ENCODE results near the gene TOMM40.

Gene TOMM40

GRCh38 chr19:44865196-44865767 is 25.8 kb upstream of the TOMM40 start:
- Histone ChIP-seq H3K27ac (replicated peaks; ENCODE audit: low read length) (no peak overlapping the region), H3K79me1 (ENCODE audit: low read depth, low read length) (peaks cover 21% of the 10 kb centered on the region), H3K9me3 (replicated peaks in 1 of 2; ENCODE audit: control insufficient read depth in 2 of 2, insufficient read depth in 1 of 2, low read depth in 1 of 2, low read length in 2 of 2) (no peaks in the 10 kb centered on the region), H2BK12ac (ENCODE audit: low read length) (no peak overlapping the region), H3K36me3 (replicated peaks in 1 of 2; ENCODE audit: control insufficient read depth in 2 of 2, insufficient read depth in 2 of 2, low read length in 2 of 2) (peaks cover 40 to 68% of the 10 kb centered on the region in 2 donors), H3K4ac (ENCODE audit: low read length) (no peak overlapping the region), H3K4me3 (ENCODE audit: low read length in 2 of 2) (peak overlapping the region in 1 of 2 donors; percentile 5), H2AFZ (ENCODE audit: low read length) (no peak overlapping the region), H3K9ac (ENCODE audit: low read depth, low read length, poor library complexity) (no peak overlapping the region), H2BK120ac (ENCODE audit: low read depth, low read length) (peak overlapping the region; percentile 54), H3K27me3 (ENCODE audit: control insufficient read depth in 3 of 3, insufficient read depth in 3 of 3, low read depth in 1 of 3, low read length in 3 of 3) (no peaks in the 10 kb centered on the region), H3K4me2 (ENCODE audit: insufficient read depth, low read length, poor library complexity, severe bottlenecking) (no peak overlapping the region), H2AK5ac (ENCODE audit: low read depth, low read length) (no peak overlapping the region), H2BK5ac (ENCODE audit: low read length) (no peak overlapping the region), H3K4me1 (ENCODE audit: control insufficient read depth in 2 of 2, insufficient read depth in 1 of 2, low read depth in 1 of 2, low read length in 2 of 2) (no peaks in the 10 kb centered on the region), H4K91ac (ENCODE audit: low read depth, low read length, poor library complexity) (no peak overlapping the region), H3K23ac (ENCODE audit: low read depth, low read length, poor library complexity) (peak overlapping the region; percentile 55), H4K8ac (ENCODE audit: low read depth, low read length) (no peak overlapping the region), H3K18ac (ENCODE audit: low read length) (peak overlapping the region; percentile 35), H3K14ac (ENCODE audit: low read length) (no peak overlapping the region), H2BK15ac (ENCODE audit: low read length) (no peak overlapping the region)
- no peak for DNase-seq (ENCODE audit: low spot score)
- no CpG with 5 or more reads among the region's 27 CpGs for WGBS, 2 donors (ENCODE audit: extremely low coverage in 2 of 2, insufficient read length in 2 of 2, insufficient replicate concordance in 1 of 2)

DNA sequence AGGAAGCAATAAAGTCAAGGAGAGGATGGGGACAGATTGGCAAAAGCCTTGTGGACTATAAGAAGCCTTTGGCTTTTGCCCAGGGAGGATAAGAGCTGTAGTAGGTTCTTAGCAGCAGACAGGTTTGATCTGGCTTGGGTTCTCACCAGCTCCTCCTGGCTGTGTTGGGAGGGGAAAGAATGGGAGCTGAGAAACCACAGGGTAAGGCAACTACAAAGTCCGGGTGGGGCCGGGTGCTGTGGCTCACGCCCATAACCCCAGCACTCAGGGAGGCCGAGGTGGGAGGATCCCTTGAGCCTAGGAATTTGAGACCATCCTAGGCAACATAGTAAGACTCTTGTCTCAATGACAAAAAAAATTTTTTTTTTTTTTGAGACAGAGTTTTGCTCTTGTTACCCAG is 24.4 kb upstream of the TOMM40 start:
- H3K4me1 ChIP-seq (ENCODE audit: control insufficient read depth in 2 of 2, insufficient read depth in 1 of 2, low read depth in 1 of 2, low read length in 2 of 2), result no peaks in the 10 kb centered on the region
- H3K9me3 ChIP-seq (replicated peaks in 1 of 2; ENCODE audit: control insufficient read depth in 2 of 2, insufficient read depth in 1 of 2, low read depth in 1 of 2, low read length in 2 of 2), result no peaks in the 10 kb centered on the region
- no peak overlapping the region for H3K4me2 ChIP-seq (ENCODE audit: insufficient read depth, low read length, poor library complexity, severe bottlenecking)
- H3K27ac ChIP-seq (replicated peaks; ENCODE audit: low read length), result no peak overlapping the region
- no peak overlapping the region for H2BK5ac ChIP-seq (ENCODE audit: low read length)
- H3K9ac ChIP-seq (ENCODE audit: low read depth, low read length, poor library complexity), result no peak overlapping the region
- H3K27me3 ChIP-seq (ENCODE audit: control insufficient read depth in 3 of 3, insufficient read depth in 3 of 3, low read depth in 1 of 3, low read length in 3 of 3), result no peaks in the 10 kb centered on the region
- H2BK15ac ChIP-seq (ENCODE audit: low read length), result no peak overlapping the region
- H4K91ac ChIP-seq (ENCODE audit: low read depth, low read length, poor library complexity), result no peak overlapping the region
- H3K18ac ChIP-seq (ENCODE audit: low read length), result no peak overlapping the region
- H3K14ac ChIP-seq (ENCODE audit: low read length), result no peak overlapping the region
- peaks cover 36 to 68% of the 10 kb centered on the region in 2 donors for H3K36me3 ChIP-seq (replicated peaks in 1 of 2; ENCODE audit: control insufficient read depth in 2 of 2, insufficient read depth in 2 of 2, low read length in 2 of 2)
- H2AK5ac ChIP-seq (ENCODE audit: low read depth, low read length), result no peak overlapping the region
- H2BK120ac ChIP-seq (ENCODE audit: low read depth, low read length), result no peak overlapping the region
- H3K79me1 ChIP-seq (ENCODE audit: low read depth, low read length), result peaks cover 21% of the 10 kb centered on the region
- H2AFZ ChIP-seq (ENCODE audit: low read length), result no peak overlapping the region
- H3K23ac ChIP-seq (ENCODE audit: low read depth, low read length, poor library complexity), result no peak overlapping the region
- no peak overlapping the region for H4K8ac ChIP-seq (ENCODE audit: low read depth, low read length)
- H3K4me3 ChIP-seq (ENCODE audit: low read length in 2 of 2), result no peak overlapping the region
- H2BK12ac ChIP-seq (ENCODE audit: low read length), result no peak overlapping the region
- no peak for DNase-seq (ENCODE audit: low spot score)
- no CpG with 5 or more reads among the region's 4 CpGs for WGBS, 2 donors (ENCODE audit: extremely low coverage in 2 of 2, insufficient read length in 2 of 2, insufficient replicate concordance in 1 of 2)
- no peak overlapping the region for H3K4ac ChIP-seq (ENCODE audit: low read length)

DNA sequence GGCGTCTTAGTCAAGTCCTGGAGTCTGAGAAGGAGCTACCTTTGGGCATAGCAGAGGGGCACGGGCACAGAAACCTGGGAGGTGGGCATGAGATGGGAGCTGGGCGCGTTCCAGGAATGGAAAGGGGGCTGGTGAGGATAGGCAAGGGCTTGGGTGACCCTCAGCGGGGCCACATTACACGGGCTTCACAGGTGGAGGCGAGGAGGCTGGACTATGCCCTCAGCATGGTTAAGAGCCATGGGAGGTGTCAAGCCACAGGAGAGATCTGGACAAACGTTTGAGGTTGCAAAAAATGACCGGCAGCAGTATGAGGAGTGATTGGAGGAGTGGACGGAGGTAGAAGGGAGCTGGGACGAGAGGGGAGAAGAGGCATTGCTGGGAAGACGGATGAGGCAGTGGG is 23.5 kb upstream of the TOMM40 start:
- H3K27me3 ChIP-seq (ENCODE audit: control insufficient read depth in 3 of 3, insufficient read depth in 3 of 3, low read depth in 1 of 3, low read length in 3 of 3), result no peaks in the 10 kb centered on the region
- no peak overlapping the region for H4K91ac ChIP-seq (ENCODE audit: low read depth, low read length, poor library complexity)
- H2BK120ac ChIP-seq (ENCODE audit: low read depth, low read length), result no peak overlapping the region
- no peak overlapping the region for H2BK12ac ChIP-seq (ENCODE audit: low read length)
- no peak overlapping the region for H3K18ac ChIP-seq (ENCODE audit: low read length)
- H3K79me1 ChIP-seq (ENCODE audit: low read depth, low read length), result peaks cover 21% of the 10 kb centered on the region
- H4K8ac ChIP-seq (ENCODE audit: low read depth, low read length), result no peak overlapping the region
- H3K23ac ChIP-seq (ENCODE audit: low read depth, low read length, poor library complexity), result no peak overlapping the region
- H3K4me1 ChIP-seq (ENCODE audit: control insufficient read depth in 2 of 2, insufficient read depth in 1 of 2, low read depth in 1 of 2, low read length in 2 of 2), result no peaks in the 10 kb centered on the region
- H3K9me3 ChIP-seq (replicated peaks in 1 of 2; ENCODE audit: control insufficient read depth in 2 of 2, insufficient read depth in 1 of 2, low read depth in 1 of 2, low read length in 2 of 2), result no peaks in the 10 kb centered on the region
- no peak overlapping the region for H2AK5ac ChIP-seq (ENCODE audit: low read depth, low read length)
- H3K4me2 ChIP-seq (ENCODE audit: insufficient read depth, low read length, poor library complexity, severe bottlenecking), result no peak overlapping the region
- peak overlapping the region in 1 of 2 donors; percentile 3 for H3K4me3 ChIP-seq (ENCODE audit: low read length in 2 of 2)
- no peak overlapping the region for H3K4ac ChIP-seq (ENCODE audit: low read length)
- no peak overlapping the region for H3K14ac ChIP-seq (ENCODE audit: low read length)
- no peak overlapping the region for H3K9ac ChIP-seq (ENCODE audit: low read depth, low read length, poor library complexity)
- H2BK5ac ChIP-seq (ENCODE audit: low read length), result no peak overlapping the region
- WGBS, 2 donors (ENCODE audit: extremely low coverage in 2 of 2, insufficient read length in 2 of 2, insufficient replicate concordance in 1 of 2), result no CpG with 5 or more reads among the region's 12 CpGs
- no peak overlapping the region for H2AFZ ChIP-seq (ENCODE audit: low read length)
- no peak overlapping the region for H2BK15ac ChIP-seq (ENCODE audit: low read length)
- H3K27ac ChIP-seq (replicated peaks; ENCODE audit: low read length), result no peak overlapping the region
- no peak for DNase-seq (ENCODE audit: low spot score)
- H3K36me3 ChIP-seq (replicated peaks in 1 of 2; ENCODE audit: control insufficient read depth in 2 of 2, insufficient read depth in 2 of 2, low read length in 2 of 2), result peaks cover 43 to 71% of the 10 kb centered on the region in 2 donors

GRCh38 chr19:44869733-44870470 is 21.2 kb upstream of the TOMM40 start:
- Histone ChIP-seq H3K4me2 (ENCODE audit: insufficient read depth, low read length, poor library complexity, severe bottlenecking) (no peak overlapping the region), H3K9ac (ENCODE audit: low read depth, low read length, poor library complexity) (no peak overlapping the region), H3K27ac (replicated peaks; ENCODE audit: low read length) (no peak overlapping the region), H3K4ac (ENCODE audit: low read length) (no peak overlapping the region), H2BK12ac (ENCODE audit: low read length) (no peak overlapping the region), H4K91ac (ENCODE audit: low read depth, low read length, poor library complexity) (no peak overlapping the region), H3K18ac (ENCODE audit: low read length) (no peak overlapping the region), H3K4me3 (ENCODE audit: low read length in 2 of 2) (no peak overlapping the region), H2BK120ac (ENCODE audit: low read depth, low read length) (no peak overlapping the region), H2BK15ac (ENCODE audit: low read length) (no peak overlapping the region), H2AFZ (ENCODE audit: low read length) (no peak overlapping the region), H4K8ac (ENCODE audit: low read depth, low read length) (no peak overlapping the region), H3K14ac (ENCODE audit: low read length) (no peak overlapping the region), H3K79me1 (ENCODE audit: low read depth, low read length) (peaks cover 27% of the 10 kb centered on the region), H3K4me1 (ENCODE audit: control insufficient read depth in 2 of 2, insufficient read depth in 1 of 2, low read depth in 1 of 2, low read length in 2 of 2) (no peaks in the 10 kb centered on the region), H2BK5ac (ENCODE audit: low read length) (no peak overlapping the region), H3K9me3 (replicated peaks in 1 of 2; ENCODE audit: control insufficient read depth in 2 of 2, insufficient read depth in 1 of 2, low read depth in 1 of 2, low read length in 2 of 2) (no peaks in the 10 kb centered on the region), H3K27me3 (ENCODE audit: control insufficient read depth in 3 of 3, insufficient read depth in 3 of 3, low read depth in 1 of 3, low read length in 3 of 3) (no peaks in the 10 kb centered on the region), H3K23ac (ENCODE audit: low read depth, low read length, poor library complexity) (no peak overlapping the region), H2AK5ac (ENCODE audit: low read depth, low read length) (no peak overlapping the region), H3K36me3 (replicated peaks in 1 of 2; ENCODE audit: control insufficient read depth in 2 of 2, insufficient read depth in 2 of 2, low read length in 2 of 2) (peaks cover 63 to 89% of the 10 kb centered on the region in 2 donors)
- no CpG with 5 or more reads among the region's 13 CpGs for WGBS, 2 donors (ENCODE audit: extremely low coverage in 2 of 2, insufficient read length in 2 of 2, insufficient replicate concordance in 1 of 2)
- no peak for DNase-seq (ENCODE audit: low spot score)

Data from neuronal stem cell (in vitro differentiated cells).